HEK293T (cell line): ENCODE data around the gene ARL6IP1.
"Not testable (repeated sequence)": the region's sequence is repeated elsewhere in the genome, so short reads cannot be mapped to it uniquely, and the experiment has no call there.

Source experiments
- ARNT ChIP-seq: fragments of 450-650 bp; IDR thresholded peaks from 2 replicates; pipeline ENCODE4 v1.6.1; 2017; ENCODE audit warnings: mild to moderate bottlenecking
- BHLHE40 ChIP-seq: fragments of 450-650 bp; IDR thresholded peaks from 2 replicates; pipeline ENCODE4 v1.6.1; 2016; ENCODE audit warnings: mild to moderate bottlenecking, moderate library complexity, borderline replicate concordance
- ELF4 ChIP-seq: fragments of 450-650 bp; IDR thresholded peaks from 2 replicates; pipeline ENCODE4 v1.6.1; 2017; ENCODE audit warnings: antibody characterized with exemption
- FOXA1 ChIP-seq: fragments of 450-650 bp; IDR thresholded peaks from 2 replicates; pipeline ENCODE4 v1.6.1; 2016; ENCODE audit warnings: mild to moderate bottlenecking
- FOXK2 ChIP-seq: fragments of 450-650 bp; IDR thresholded peaks from 2 replicates; pipeline ENCODE4 v1.6.1; 2016; ENCODE audit warnings: mild to moderate bottlenecking
- FOXM1 ChIP-seq: fragments of 450-650 bp; IDR thresholded peaks from 2 replicates; pipeline ENCODE4 v1.6.1; 2017; ENCODE audit warnings: mild to moderate bottlenecking, borderline replicate concordance
- L3MBTL2 ChIP-seq: fragments of 450-650 bp; conservative IDR thresholded peaks from 2 replicates; pipeline ENCODE4 v1.6.1; 2016; ENCODE audit warnings: mild to moderate bottlenecking
- LEF1 ChIP-seq: fragments of 450-650 bp; IDR thresholded peaks from 2 replicates; pipeline ENCODE4 v1.6.1; 2017; ENCODE audit warnings: mild to moderate bottlenecking, borderline replicate concordance
- NFRKB ChIP-seq: fragments of 450-650 bp; IDR thresholded peaks from 2 replicates; pipeline ENCODE4 v1.6.1; 2016; ENCODE audit warnings: mild to moderate bottlenecking, moderate library complexity
- PKNOX1 ChIP-seq: fragments of 450-650 bp; IDR thresholded peaks from 2 replicates; pipeline ENCODE4 v1.6.1; 2016
- SP1 ChIP-seq: fragments of 450-650 bp; IDR thresholded peaks from 2 replicates; pipeline ENCODE4 v1.6.1; 2017
- SUZ12 ChIP-seq: fragments of 450-650 bp; IDR thresholded peaks from 2 replicates; pipeline ENCODE4 v1.6.1; 2016; ENCODE audit warnings: mild to moderate bottlenecking
- TARDBP ChIP-seq: fragments of 450-650 bp; IDR thresholded peaks from 2 replicates; pipeline ENCODE4 v1.6.1; 2016
- ZNF384 ChIP-seq: fragments of 450-650 bp; IDR thresholded peaks from 2 replicates; pipeline ENCODE4 v1.6.1; 2016

GRCh38 chr16:18781232-18781631 is 20.1 kb downstream of the ARL6IP1 start:
- TF ChIP-seq BHLHE40, SP1, ELF4, FOXM1, NFRKB, SUZ12, FOXA1, LEF1, L3MBTL2, ARNT, FOXK2, PKNOX1, ZNF384, TARDBP: not testable (repeated sequence)
